ENCODE results near the gene C11orf68. TPM values are rescaled to one million over a fixed set of nuclear protein-coding genes. Genes with fewer than 3 reads are reported as not detected.
A peak's percentile ranks its signal among the peaks of the same experiment; 100 is the strongest.

The C11orf68 gene
- total RNA-seq, 1 experiment from 2014 or later: 15.7 TPM

DNA sequence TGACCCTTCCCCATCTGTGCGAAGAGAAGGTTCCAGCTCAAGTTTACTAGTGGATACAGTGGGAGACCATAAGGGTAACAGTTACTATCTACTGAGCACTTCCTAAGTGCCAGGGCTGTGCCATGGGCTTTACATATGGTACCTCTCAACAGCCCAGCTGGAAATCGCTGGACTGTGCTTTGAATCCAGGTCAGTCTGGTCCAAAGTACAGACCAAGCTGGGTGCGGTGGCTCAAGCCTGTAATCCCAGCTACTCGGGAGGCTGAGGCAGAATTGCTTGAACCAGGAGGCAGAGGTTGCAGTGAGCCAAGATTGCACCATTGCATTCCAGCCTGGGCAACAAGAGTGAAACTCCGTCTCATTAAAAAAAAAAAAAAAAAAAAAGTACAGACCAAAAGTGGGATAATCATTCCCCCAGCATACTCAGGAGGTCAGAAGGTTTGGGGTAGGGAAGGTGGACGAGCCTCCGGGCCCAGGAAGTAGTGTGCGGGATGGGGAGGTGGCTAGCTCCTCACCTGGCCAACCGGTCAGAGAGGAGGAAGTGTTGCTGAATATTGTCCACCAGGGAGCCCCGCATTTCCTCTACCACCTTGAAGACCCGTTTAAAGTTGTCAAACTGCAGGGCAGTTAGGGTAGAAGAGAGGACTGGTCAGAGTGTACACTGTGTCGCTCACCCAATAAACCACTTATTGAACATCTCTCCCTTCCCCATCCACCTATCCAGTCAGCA, 32.9 kb downstream of the C11orf68 start:
- H3K4me2 ChIP-seq (ENCODE audit: insufficient read depth, insufficient read length, low read length): no peak overlapping the region

More for the DNA sequence above, 32.9 kb downstream of the C11orf68 start:
- H3K9me3 ChIP-seq (ENCODE audit: control insufficient read depth, low read depth, low read length): no peaks in the 10 kb centered on the region
- no peak overlapping the region for H3K4ac ChIP-seq (ENCODE audit: low read depth, low read length)
- no peak overlapping the region for H2AFZ ChIP-seq (ENCODE audit: low read length)
- Mint-ChIP-seq H3K36me3 (ENCODE audit: insufficient read depth in 1 of 3, low read depth in 3 of 3) (peaks cover 35 to 58% (median 55%) of the 10 kb centered on the region in 3 experiments), H3K4me1 (peaks cover 24 to 38% of the 10 kb centered on the region in 2 experiments), H3K9me3 (peaks cover 2 to 4% of the 10 kb centered on the region in 2 experiments; a peak in 2 of 5 replicates), H3K27ac (no peak overlapping the region), H3K4me3 (peak overlapping the region in 1 of 2 experiments; percentile 98; a peak in 3 of 5 replicates), H3K27me3 (ENCODE audit: low read depth) (peaks cover 17% of the 10 kb centered on the region)
- H3K9ac ChIP-seq (ENCODE audit: extremely low read depth, insufficient read length, low read length): no peak overlapping the region
- H2BK5ac ChIP-seq (ENCODE audit: insufficient read length, low read length): no peak overlapping the region
- H4K5ac ChIP-seq (ENCODE audit: insufficient read length, low read depth, low read length): no peak overlapping the region
- H3K23me2 ChIP-seq (ENCODE audit: insufficient read length, low read depth, low read length, poor library complexity, severe bottlenecking): peaks cover 14% of the 10 kb centered on the region
- H3K23ac ChIP-seq (ENCODE audit: insufficient read length, low read depth, low read length): no peak overlapping the region
- no peak overlapping the region for H2BK20ac ChIP-seq (ENCODE audit: low read depth, low read length, poor library complexity, severe bottlenecking)
- no peak overlapping the region for H3K14ac ChIP-seq (ENCODE audit: insufficient read depth, low read length)
- H2BK12ac ChIP-seq (ENCODE audit: insufficient read length, low read depth, low read length): no peak overlapping the region
- peaks cover 9% of the 10 kb centered on the region; the same call in 1 of the 2 replicates for H3K4me1 ChIP-seq (ENCODE audit: insufficient read depth, low read length)
- TF ChIP-seq, protein P1, sequence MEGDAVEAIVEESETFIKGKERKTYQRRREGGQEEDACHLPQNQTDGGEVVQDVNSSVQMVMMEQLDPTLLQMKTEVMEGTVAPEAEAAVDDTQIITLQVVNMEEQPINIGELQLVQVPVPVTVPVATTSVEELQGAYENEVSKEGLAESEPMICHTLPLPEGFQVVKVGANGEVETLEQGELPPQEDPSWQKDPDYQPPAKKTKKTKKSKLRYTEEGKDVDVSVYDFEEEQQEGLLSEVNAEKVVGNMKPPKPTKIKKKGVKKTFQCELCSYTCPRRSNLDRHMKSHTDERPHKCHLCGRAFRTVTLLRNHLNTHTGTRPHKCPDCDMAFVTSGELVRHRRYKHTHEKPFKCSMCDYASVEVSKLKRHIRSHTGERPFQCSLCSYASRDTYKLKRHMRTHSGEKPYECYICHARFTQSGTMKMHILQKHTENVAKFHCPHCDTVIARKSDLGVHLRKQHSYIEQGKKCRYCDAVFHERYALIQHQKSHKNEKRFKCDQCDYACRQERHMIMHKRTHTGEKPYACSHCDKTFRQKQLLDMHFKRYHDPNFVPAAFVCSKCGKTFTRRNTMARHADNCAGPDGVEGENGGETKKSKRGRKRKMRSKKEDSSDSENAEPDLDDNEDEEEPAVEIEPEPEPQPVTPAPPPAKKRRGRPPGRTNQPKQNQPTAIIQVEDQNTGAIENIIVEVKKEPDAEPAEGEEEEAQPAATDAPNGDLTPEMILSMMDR (conservative IDR thresholded peaks at IDR 0.05): no peak
- no CpG with 5 or more reads among the region's 12 CpGs for WGBS (ENCODE audit: extremely low coverage, insufficient read length, low lambda C conversion rate)
- no peak overlapping the region for H4K91ac ChIP-seq (ENCODE audit: insufficient read length, low read depth, low read length)
- peaks cover 6% of the 10 kb centered on the region; the same call in 1 of the 2 replicates for H3K27me3 ChIP-seq (ENCODE audit: insufficient read depth, low read length)
- no peak overlapping the region for H4K8ac ChIP-seq (replicated peaks; ENCODE audit: insufficient read length, low read depth, low read length)
- no peak overlapping the region for H3K18ac ChIP-seq (ENCODE audit: insufficient read length, low read depth, low read length)
- H3K27ac ChIP-seq (ENCODE audit: insufficient read length, low read depth, low read length): no peak overlapping the region
- no peak overlapping the region for H2BK120ac ChIP-seq (ENCODE audit: low read depth, low read length, poor library complexity, severe bottlenecking)
- H3K56ac ChIP-seq (ENCODE audit: insufficient read length, low read depth, low read length): no peak overlapping the region
- no peak overlapping the region for H3T11ph ChIP-seq (ENCODE audit: low read length)
- H4K20me1 ChIP-seq (ENCODE audit: control insufficient read depth, insufficient read depth, insufficient read length): no peaks in the 10 kb centered on the region
- no peaks in the 10 kb centered on the region; the same call in 1 of the 2 replicates for H3K79me2 ChIP-seq (ENCODE audit: insufficient read depth, low read length)
- H2BK15ac ChIP-seq (ENCODE audit: low read depth, low read length): no peak overlapping the region
- H3K79me1 ChIP-seq (ENCODE audit: insufficient read depth, low read depth, low read length, poor library complexity, severe bottlenecking): no peaks in the 10 kb centered on the region
- H2AK5ac ChIP-seq (ENCODE audit: insufficient read length, low read length): no peak overlapping the region
- no peak for DNase-seq
